DMS114 treated with DMSO at 0.1 percent for 48 hours (cell line): ENCODE results near the gene SMG5.

Source experiments
- DNase-seq: peaks from one replicate; lab custom pipeline; 2025; ENCODE audit not compliant: unreplicated experiment; lab: John Stamatoyannopoulos, UW

The SMG5 gene

DNA sequence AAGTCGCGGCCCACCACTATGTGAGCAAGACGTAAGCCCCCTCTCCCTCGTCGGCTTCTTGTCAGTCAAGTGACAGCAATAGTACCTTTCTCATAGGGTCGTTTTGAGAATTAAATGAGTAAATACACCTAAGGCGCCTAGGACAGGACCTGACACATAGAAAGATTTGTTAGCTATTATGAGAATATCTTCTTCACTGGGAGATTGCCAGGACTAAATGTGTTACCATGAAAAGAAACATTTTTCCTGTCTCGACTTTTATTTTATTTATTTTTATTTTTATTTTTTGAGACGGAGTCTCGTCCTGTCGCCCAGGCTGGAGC is 69.0 kb downstream of the SMG5 start:
- no peak for DNase-seq

DNA sequence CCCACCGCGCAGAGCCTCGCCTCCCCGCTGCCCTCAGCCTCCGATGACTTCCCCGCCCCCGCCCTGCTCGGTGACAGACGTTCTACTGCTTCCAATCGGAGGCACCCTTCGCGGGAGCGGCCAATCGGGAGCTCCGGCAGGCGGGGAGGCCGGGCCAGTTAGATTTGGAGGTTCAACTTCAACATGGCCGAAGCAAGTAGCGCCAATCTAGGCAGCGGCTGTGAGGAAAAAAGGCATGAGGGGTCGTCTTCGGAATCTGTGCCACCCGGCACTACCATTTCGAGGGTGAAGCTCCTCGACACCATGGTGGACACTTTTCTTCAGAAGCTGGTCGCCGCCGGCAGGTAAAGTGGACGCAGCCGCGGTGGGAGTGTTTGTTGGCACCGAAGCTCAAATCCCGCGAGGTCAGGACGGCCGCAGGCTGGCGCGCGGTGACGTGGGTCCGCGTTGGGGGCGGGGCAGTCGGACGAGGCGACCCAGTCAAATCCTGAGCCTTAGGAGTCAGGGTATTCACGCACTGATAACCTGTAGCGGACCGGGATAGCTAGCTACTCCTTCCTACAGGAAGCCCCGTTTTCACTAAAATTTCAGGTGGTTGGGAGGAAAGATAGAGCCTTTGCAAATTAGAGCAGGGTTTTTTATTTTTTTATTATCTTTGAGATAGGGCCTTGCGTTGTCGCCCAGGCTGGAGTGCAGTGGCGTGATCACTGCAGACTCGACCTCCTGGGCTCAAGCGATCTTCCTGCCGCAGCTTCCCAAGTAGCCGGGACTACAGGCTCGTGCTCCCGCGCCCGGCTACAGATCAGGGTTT is 69.6 kb downstream of the SMG5 start, which contains the start of gene PMF1:
TSS of gene PMF1 (plus strand) at position 175 of the 811 bp plus-strand sequence. CDS start at position 184, 9 bp downstream.
- DNase-seq = peak; percentile 98

DNA sequence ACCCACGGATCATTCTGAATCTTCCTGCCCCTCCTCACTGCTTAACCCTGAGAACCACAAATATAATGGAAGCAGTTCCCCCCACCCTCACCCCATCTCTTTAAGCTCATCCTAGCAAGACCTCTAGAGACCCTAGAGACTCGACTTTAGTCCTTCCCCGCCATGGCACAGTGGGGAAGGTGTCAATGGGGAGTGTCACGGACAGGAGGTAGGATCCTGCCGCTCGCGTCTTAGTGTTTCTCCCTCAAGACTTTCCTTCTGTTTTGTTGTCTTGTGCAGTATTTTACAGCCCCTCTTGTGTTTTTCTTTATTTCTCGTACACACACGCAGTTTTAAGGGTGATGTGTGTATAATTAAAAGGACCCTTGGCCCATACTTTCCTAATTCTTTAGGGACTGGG is 70.5 kb downstream of the SMG5 start:
- no peak for DNase-seq

DNA sequence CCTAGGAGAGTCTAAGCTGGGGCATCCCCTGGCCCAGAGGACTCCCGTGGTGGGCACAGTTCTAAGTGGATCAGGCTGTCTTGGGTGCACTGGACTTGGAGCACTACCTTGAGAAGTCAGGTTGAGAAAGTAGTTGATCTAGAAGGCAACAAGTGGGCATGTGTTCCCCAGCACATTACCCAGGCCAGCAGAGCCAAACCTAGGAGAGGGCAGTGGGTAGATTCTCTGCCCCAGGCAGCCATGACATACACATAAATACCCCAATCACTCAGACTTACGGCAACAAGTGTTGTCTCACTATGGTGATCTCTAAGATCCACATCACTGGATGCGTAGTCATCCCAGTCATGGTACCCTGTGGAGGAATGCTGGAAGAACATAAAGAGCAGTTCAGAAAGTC is 71.4 kb downstream of the SMG5 start:
- DNase-seq = no peak

DNA sequence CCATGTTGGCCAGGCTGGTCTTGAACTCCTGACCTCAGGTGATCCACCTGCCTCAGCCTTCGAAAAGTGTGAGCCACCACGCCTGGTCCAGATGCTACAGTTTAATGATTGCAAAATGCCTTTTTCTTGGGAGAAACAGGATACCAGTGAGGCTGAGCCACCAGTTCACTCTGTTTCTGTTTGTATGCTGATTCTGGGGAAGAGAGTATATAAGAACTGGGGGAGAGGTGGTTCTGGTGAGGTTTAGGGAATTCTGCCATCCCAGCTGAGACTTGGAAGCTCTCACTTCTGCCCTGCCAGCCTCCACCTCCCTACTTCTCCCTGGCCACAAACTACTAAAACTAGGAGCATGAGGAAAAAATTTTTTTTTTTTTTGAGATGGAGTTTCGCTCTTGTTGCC is 77.9 kb downstream of the SMG5 start:
- DNase-seq = no peak

DNA sequence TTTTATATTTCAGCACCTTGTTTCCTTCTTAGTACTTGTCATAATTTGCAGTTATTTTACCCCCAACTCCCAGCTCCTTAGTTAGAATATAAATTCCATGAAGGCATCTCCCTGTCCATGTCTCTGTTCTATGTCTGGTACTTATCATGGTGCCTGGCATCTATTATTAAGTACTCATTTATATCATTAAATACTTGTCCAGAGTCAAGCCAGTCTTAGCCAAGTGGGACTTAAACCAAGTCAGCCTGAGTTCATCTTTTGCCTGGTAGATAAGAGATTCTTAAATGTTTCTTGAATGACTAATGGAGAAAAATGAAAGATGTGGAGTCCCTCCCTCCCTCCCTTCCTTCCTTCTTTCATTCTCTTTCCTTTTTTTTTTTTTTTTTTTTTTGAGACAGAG is 79.3 kb downstream of the SMG5 start:
- no peak for DNase-seq

DNA sequence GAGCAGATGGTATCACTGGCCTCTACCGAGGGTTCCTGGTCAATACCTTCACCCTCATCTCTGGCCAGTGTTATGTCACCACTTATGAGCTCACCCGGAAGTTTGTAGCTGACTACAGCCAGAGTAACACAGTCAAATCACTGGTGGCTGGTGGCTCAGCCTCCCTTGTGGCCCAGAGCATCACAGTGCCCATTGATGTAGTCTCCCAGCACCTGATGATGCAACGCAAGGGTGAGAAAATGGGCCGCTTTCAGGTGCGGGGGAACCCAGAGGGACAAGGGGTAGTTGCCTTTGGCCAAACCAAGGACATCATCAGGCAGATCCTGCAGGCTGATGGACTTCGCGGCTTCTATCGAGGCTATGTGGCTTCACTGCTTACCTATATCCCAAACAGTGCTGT is 82.6 kb downstream of the SMG5 start:
- no peak for DNase-seq
